WI38 (cell line): Measurements from ENCODE around the gene TVP23C.

ENCODE experiments used
- H3K4me3 ChIP-seq: 2 replicates; pipeline ENCODE4 v1.5.1; 2011; ENCODE audit warnings: low read depth, mild to moderate bottlenecking, control low read depth, low read length
- TF ChIP-seq, protein P1 (sequence below): IDR thresholded peaks from 2 replicates; pipeline ENCODE4 v1.5.1; 2012; ENCODE audit warnings: low read depth, mild to moderate bottlenecking, control low read depth, low read length

TVP23C gene

DNA sequence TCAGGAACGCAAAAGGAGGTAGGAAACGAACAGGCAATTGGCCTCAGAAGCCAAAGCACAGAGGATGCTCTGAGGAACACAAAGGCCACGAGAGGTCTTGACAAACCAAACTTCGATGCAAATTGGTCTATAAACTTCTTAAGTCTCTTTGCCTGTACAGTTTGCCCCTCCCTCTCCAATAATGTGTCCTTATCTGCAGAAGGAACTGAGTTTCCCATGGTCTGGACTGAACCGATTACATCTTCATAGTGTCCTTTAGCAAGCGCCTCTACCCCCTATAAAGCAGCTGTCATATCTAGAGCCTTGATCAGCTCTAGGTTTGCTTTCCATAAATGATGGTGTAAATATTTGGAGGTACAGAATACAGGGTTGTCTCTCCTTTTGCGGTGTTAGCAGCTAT is 92.7 kb downstream of the TVP23C start:
- TF ChIP-seq, protein P1, sequence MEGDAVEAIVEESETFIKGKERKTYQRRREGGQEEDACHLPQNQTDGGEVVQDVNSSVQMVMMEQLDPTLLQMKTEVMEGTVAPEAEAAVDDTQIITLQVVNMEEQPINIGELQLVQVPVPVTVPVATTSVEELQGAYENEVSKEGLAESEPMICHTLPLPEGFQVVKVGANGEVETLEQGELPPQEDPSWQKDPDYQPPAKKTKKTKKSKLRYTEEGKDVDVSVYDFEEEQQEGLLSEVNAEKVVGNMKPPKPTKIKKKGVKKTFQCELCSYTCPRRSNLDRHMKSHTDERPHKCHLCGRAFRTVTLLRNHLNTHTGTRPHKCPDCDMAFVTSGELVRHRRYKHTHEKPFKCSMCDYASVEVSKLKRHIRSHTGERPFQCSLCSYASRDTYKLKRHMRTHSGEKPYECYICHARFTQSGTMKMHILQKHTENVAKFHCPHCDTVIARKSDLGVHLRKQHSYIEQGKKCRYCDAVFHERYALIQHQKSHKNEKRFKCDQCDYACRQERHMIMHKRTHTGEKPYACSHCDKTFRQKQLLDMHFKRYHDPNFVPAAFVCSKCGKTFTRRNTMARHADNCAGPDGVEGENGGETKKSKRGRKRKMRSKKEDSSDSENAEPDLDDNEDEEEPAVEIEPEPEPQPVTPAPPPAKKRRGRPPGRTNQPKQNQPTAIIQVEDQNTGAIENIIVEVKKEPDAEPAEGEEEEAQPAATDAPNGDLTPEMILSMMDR = no peak
- no peak overlapping the region for H3K4me3 ChIP-seq

DNA sequence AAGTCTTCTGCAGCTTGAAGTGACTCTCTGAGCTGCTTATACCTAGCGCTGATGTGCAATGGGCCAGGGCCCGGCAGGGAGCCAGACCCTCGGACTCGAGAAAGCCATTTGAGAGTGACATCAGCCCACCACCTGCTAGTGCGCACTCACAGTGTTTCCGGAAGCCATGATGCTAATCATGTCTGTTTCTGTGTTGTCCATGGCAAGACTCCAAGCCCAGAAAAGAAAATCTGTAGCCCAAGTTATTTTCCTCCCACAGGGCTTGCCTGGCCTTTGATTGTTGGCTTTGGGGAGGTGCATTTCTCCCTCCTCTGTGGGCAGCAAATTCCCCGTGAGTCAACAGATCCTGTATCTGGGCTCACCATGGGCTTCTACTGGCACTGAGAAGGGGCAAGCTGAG is 94.0 kb downstream of the TVP23C start:
- TF ChIP-seq, protein P1 = no peak
- H3K4me3 ChIP-seq = no peak overlapping the region

- TF ChIP-seq, protein P1 = no peak
- H3K4me3 ChIP-seq = no peak overlapping the region
These were observed 95.2 kb downstream of the TVP23C start for GRCh38 chr17:15468126-15468525.

- TF ChIP-seq, protein P1 = no peak
- H3K4me3 ChIP-seq = no peak within 1 kb of the TSS
These were observed 95.7 kb downstream of the TVP23C start, which contains the start of gene CDRT4 for GRCh38 chr17:15467592-15467991. Gene CDRT4, minus strand, starts transcription at chr17:15467621. Its CDS starts 27,383 bp downstream, at chr17:15440238.

- TF ChIP-seq, protein P1 = no peak
- no peak overlapping the region for H3K4me3 ChIP-seq
These were observed 97.2 kb downstream of the TVP23C start for GRCh38 chr17:15466131-15466530.

- H3K4me3 ChIP-seq = no peak overlapping the region
- TF ChIP-seq, protein P1 = no peak
These were observed 98.1 kb downstream of the TVP23C start for GRCh38 chr17:15465045-15465701.

DNA sequence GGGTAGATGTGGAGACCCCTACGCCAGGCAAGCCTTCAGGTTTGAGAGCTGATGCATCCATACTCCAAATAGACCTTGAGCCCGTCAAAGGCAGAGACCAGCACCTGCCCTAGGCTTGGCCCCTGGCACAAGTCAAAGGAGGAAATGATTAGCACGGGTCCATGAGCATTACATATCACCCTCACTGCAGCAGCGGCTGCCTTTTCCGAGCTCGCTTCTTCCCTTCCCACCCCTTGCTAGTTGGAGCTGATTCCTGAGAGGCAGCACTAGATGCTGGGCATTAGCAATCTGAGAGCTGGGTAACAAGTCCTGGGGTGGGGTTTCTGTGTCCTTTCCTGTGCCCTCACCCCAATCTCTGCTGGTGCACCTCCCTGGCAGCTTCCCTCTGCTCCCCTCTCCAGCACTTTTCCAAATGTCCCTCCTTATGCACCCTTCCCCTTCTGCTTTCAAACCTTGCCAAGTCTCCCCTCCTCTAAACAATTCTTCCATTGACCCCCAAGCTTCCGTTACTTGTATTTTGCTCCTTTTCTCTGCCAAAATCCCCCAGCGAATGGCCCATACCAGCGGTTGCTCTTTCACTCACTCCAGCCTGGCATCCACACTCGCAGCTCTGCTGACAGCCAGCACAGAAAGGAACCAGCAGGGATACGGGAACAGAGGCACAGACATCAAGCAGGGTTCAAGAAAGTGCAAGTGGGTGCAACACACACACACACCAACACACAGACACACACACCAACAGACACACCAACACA is 98.9 kb downstream of the TVP23C start:
- TF ChIP-seq, protein P1 = no peak
- H3K4me3 ChIP-seq = no peak overlapping the region
